ENCODE measurements around the gene STEAP4.

Gene STEAP4

DNA sequence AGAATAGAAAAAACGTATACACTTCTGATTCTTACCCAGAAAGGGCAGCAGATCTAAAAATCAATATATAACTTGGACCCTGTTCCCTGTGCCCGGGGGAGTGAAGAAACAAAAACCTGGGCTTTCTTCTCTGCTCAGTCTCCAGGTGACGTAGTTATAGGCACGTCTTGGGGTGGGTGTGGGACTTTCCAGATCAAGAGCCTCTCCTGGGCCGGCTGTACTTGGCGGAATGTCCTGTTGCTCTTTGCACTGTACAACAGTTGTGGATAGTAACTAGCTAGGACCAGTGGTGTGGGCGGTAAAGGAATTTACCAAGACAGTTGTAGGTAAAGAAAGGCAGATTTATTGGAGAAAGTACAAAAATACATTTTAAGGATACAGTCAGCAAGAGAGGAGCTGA, 40.4 kb upstream of the STEAP4 start:
- peak overlapping the region; percentile 69 for H2AFZ ChIP-seq (ENCODE audit: low read depth, low read length)
- H3K9me3 ChIP-seq (ENCODE audit: insufficient read depth, low read length), result no peaks in the 10 kb centered on the region
- peak overlapping the region; percentile 30 for H3K9ac ChIP-seq (ENCODE audit: low read length)
- no peaks in the 10 kb centered on the region for H4K20me1 ChIP-seq (ENCODE audit: insufficient read depth, low read length)
- H3K4me3 ChIP-seq (ENCODE audit: low read length), result peak overlapping the region; percentile 53
- H3K4me1 ChIP-seq (ENCODE audit: low read length), result peaks cover 30% of the 10 kb centered on the region
- H3K27me3 ChIP-seq (ENCODE audit: low read depth, low read length), result no peaks in the 10 kb centered on the region
- no peaks in the 10 kb centered on the region for H3K36me3 ChIP-seq (replicated peaks; ENCODE audit: low read depth, low read length)
- no peak for TF ChIP-seq EZH2phosphoT487 (IDR thresholded peaks at IDR 0.05; ENCODE audit: low read depth)
- TF ChIP-seq, protein P1, sequence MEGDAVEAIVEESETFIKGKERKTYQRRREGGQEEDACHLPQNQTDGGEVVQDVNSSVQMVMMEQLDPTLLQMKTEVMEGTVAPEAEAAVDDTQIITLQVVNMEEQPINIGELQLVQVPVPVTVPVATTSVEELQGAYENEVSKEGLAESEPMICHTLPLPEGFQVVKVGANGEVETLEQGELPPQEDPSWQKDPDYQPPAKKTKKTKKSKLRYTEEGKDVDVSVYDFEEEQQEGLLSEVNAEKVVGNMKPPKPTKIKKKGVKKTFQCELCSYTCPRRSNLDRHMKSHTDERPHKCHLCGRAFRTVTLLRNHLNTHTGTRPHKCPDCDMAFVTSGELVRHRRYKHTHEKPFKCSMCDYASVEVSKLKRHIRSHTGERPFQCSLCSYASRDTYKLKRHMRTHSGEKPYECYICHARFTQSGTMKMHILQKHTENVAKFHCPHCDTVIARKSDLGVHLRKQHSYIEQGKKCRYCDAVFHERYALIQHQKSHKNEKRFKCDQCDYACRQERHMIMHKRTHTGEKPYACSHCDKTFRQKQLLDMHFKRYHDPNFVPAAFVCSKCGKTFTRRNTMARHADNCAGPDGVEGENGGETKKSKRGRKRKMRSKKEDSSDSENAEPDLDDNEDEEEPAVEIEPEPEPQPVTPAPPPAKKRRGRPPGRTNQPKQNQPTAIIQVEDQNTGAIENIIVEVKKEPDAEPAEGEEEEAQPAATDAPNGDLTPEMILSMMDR (IDR thresholded peaks at IDR 0.05; ENCODE audit: low read depth, low read length), result no peak
- H3K27ac ChIP-seq (ENCODE audit: low read length), result peak overlapping the region; percentile 23; the same call in 1 of the 2 replicates
- H3K4me2 ChIP-seq (ENCODE audit: low read length), result peak overlapping the region; percentile 59
- no peaks in the 10 kb centered on the region for H3K79me2 ChIP-seq (ENCODE audit: low read length)

DNA sequence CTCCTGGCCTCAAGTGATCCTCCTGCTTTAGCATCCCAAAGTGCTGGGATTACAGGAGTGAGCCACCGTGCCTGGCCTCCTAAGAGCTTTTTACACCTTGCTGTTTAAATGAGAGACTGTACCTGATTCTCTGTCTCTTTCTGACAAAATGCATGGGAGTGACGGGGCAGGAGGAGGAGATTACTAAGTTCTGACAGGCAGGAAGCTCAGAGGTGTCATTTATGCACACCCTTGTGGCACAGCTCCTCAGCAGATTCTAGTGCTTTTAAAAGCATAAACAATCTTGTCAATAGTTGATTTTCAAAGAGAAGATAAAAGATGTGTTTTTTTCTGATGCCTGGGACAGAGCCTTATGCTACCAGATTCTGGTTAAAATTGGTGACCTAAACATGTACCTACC, 39.7 kb upstream of the STEAP4 start:
- peak overlapping the region; percentile 53 for H3K4me3 ChIP-seq (ENCODE audit: low read length)
- TF ChIP-seq, protein P1 (IDR thresholded peaks at IDR 0.05; ENCODE audit: low read depth, low read length), result no peak
- TF ChIP-seq EZH2phosphoT487 (IDR thresholded peaks at IDR 0.05; ENCODE audit: low read depth), result no peak
- H2AFZ ChIP-seq (ENCODE audit: low read depth, low read length), result peak overlapping the region; percentile 69
- H3K27ac ChIP-seq (ENCODE audit: low read length), result 0 out of 2 replicates have a peak overlapping the region, but pooled peaks have one; percentile 23
- peak overlapping the region; percentile 59 for H3K4me2 ChIP-seq (ENCODE audit: low read length)
- no peaks in the 10 kb centered on the region for H3K27me3 ChIP-seq (ENCODE audit: low read depth, low read length)
- H3K9me3 ChIP-seq (ENCODE audit: insufficient read depth, low read length), result no peaks in the 10 kb centered on the region
- H3K79me2 ChIP-seq (ENCODE audit: low read length), result no peaks in the 10 kb centered on the region
- peak overlapping the region; percentile 30 for H3K9ac ChIP-seq (ENCODE audit: low read length)
- H4K20me1 ChIP-seq (ENCODE audit: insufficient read depth, low read length), result no peaks in the 10 kb centered on the region
- peaks cover 30% of the 10 kb centered on the region for H3K4me1 ChIP-seq (ENCODE audit: low read length)
- H3K36me3 ChIP-seq (replicated peaks; ENCODE audit: low read depth, low read length), result no peaks in the 10 kb centered on the region

DNA sequence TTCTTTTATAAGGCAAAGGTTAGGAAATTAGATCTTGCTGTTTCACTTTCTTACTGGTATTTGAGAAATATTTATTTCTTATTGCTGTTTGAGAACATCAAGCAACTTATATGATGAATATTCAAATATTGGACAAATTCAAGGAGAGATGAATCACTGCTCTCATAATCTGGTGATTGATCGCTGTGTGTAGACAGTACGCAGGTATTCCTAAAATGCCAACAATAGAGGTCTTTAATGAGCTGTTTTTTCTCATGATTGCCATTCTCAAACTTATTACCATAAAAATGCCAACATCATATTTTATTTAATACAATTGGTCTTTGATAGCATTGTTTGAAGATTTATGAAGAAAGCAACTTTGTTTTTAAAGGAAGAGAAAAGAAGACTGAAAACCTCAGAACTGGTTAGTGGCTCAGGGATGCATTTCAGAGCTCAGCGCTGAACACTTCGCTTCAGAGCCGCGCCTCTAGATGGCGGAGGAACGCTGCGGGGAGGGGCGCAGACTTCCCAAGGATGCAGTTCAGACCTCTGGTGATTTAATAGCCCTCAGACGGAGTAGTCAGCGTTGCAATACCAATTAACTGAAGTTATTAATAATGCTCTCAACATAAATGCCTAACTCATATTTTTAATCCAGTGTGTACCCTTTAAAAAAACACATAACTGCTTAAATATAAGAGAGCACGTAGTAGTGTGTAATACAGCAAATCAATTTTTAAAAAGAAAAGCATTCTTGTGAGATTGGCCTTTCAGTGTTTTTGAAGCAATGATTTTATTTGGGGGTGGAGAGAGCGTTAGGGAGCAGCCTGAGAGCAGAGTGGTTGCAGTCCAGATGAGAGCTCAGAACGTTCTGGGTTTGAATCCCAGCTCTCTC, 38.5 kb upstream of the STEAP4 start:
- Histone ChIP-seq H3K79me2 (ENCODE audit: low read length) (no peaks in the 10 kb centered on the region), H3K9ac (ENCODE audit: low read length) (no peak overlapping the region), H4K20me1 (ENCODE audit: insufficient read depth, low read length) (no peaks in the 10 kb centered on the region), H3K36me3 (replicated peaks; ENCODE audit: low read depth, low read length) (no peaks in the 10 kb centered on the region), H3K27me3 (ENCODE audit: low read depth, low read length) (no peaks in the 10 kb centered on the region), H3K27ac (ENCODE audit: low read length) (no peak overlapping the region), H3K4me2 (ENCODE audit: low read length) (peak overlapping the region; percentile 61), H3K9me3 (ENCODE audit: insufficient read depth, low read length) (no peaks in the 10 kb centered on the region), H3K4me1 (ENCODE audit: low read length) (peaks cover 30% of the 10 kb centered on the region), H3K4me3 (ENCODE audit: low read length) (peak overlapping the region; percentile 58), H2AFZ (ENCODE audit: low read depth, low read length) (peak overlapping the region; percentile 42; the same call in 1 of the 2 replicates)
- no peak for TF ChIP-seq EZH2phosphoT487 (IDR thresholded peaks at IDR 0.05; ENCODE audit: low read depth)
- TF ChIP-seq, protein P1 (IDR thresholded peaks at IDR 0.05; ENCODE audit: low read depth, low read length), result peak; percentile 46

DNA sequence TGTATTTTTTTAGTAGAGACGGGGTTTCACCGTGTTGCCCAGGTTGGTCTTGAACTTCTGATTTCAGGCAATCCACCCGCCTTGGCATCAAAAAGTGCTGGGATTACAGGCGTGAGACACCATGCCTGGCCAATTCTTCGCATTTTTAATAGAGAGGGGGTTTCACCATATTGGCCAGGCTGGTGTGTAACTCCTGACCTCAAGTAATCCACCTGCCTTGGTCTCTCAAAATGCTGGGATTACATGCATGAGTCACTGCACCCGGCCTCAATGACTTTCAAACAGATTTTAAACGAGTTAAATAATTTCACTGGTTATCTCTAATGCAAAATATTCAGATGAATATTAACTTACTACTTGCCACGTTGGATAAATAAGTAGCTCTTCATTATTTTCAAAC, 37.6 kb upstream of the STEAP4 start:
- no peaks in the 10 kb centered on the region for H3K79me2 ChIP-seq (ENCODE audit: low read length)
- H4K20me1 ChIP-seq (ENCODE audit: insufficient read depth, low read length), result no peaks in the 10 kb centered on the region
- no peak overlapping the region for H3K4me2 ChIP-seq (ENCODE audit: low read length)
- H3K9ac ChIP-seq (ENCODE audit: low read length), result no peak overlapping the region
- H3K4me1 ChIP-seq (ENCODE audit: low read length), result peaks cover 30% of the 10 kb centered on the region
- no peaks in the 10 kb centered on the region for H3K9me3 ChIP-seq (ENCODE audit: insufficient read depth, low read length)
- H3K27me3 ChIP-seq (ENCODE audit: low read depth, low read length), result no peaks in the 10 kb centered on the region
- no peaks in the 10 kb centered on the region for H3K36me3 ChIP-seq (replicated peaks; ENCODE audit: low read depth, low read length)
- H2AFZ ChIP-seq (ENCODE audit: low read depth, low read length), result no peak overlapping the region
- H3K27ac ChIP-seq (ENCODE audit: low read length), result no peak overlapping the region
- H3K4me3 ChIP-seq (ENCODE audit: low read length), result no peak overlapping the region
- TF ChIP-seq EZH2phosphoT487 (IDR thresholded peaks at IDR 0.05; ENCODE audit: low read depth), result no peak
- TF ChIP-seq, protein P1 (IDR thresholded peaks at IDR 0.05; ENCODE audit: low read depth, low read length), result no peak

Measured in OCI-LY3 (cell line).